HG03097 (cell line): ENCODE results near the gene FAHD2B.
A peak's percentile ranks its signal among the peaks of the same experiment; 100 is the strongest.
"Not testable (repeated sequence)": the region's sequence is repeated elsewhere in the genome, so short reads cannot be mapped to it uniquely, and the experiment has no call there.

ENCODE experiments used
- ATAC-seq: cut with Tn5 transposase; IDR thresholded peaks from one replicate; pipeline ENCODE4 v1.9.1; 2021; ENCODE audit not compliant: unreplicated experiment, low FRiP score

FAHD2B gene, protein sequence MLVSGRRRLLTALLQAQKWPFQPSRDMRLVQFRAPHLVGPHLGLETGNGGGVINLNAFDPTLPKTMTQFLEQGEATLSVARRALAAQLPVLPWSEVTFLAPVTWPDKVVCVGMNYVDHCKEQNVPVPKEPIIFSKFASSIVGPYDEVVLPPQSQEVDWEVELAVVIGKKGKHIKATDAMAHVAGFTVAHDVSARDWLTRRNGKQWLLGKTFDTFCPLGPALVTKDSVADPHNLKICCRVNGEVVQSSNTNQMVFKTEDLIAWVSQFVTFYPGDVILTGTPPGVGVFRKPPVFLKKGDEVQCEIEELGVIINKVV

DNA sequence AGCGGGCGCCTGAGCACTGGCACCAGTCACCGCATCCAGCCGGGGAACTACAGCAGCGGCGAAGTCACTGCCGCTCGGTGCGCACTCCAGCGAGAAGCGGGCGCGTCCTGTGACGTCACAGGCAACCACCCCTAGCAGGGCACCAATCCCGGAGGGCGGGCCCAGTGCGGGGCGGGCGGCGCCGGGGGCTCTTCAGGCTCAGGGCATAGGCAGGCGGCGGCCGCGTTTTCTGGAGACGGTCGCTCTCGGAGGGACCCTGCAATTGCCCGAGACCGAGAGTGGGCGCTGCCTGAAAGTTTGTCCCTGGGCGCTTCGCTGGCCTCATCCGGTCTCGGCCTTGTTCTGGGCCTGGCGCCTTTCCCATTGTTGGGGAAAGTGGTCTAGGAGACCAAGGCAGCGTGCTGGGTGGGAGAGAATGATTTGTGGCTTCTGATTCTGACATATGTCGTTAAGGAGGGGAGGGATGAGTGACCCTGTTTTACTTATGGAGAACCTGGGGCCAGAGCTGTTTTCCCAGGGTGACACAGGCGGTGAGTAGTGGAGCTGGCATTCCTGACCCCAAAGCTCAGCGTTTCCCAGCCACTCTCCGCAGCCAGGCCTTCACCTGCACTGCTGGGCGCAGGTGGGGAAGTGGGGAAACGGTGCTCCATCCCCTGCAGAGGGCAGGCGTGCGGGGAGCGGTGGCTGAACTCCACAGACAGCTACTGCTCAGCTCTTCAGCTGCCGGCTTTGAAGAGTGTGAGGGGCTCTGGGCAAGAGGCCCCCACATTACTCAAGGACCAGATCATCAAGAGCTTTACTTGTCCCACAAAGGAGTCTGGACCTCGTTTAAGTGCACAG lies at the start of gene FAHD2B:
FAHD2B (minus strand) TSS at position 111 of the 840 bp plus-strand sequence. CDS start 3,176 bp downstream, outside the sequence.
- peak; percentile 78 for ATAC-seq

DNA sequence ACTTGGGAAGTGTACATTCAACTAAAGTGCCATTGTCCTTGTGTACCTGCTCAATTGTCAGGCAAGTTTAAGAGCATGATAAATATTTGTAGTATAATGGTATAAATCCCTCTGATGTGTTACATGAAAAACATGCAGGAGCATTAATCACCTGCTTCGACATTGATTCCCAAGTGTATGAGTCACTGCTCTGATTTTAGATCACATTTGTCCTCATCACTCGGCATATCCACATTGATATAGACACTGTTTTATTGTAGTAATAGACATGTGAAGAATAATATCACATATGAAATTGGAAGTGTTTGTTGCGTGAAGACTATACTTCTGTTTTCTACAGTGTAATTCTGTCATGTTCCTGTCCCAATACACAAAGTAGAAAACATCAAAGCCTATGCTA lies 49.3 kb upstream of the FAHD2B start:
- ATAC-seq, result not testable (repeated sequence)

DNA sequence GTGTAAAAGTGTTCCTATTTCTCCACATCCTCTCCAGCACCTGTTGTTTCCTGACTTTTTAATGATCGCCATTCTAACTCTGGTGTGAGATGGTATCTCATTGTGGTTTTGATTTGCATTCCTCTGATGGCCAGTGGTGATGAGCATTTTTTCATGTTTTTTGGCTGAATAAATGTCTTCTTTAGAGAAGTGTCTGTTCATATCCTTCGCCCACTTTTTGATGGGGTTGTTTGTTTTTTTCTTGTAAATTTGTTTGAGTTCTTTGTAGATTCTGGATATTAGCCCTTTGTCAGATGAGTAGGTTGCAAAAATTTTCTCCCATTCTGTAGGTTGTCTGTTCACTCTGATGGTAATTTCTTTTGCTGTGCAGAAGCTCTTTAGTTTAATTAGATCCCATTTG lies 34.4 kb upstream of the FAHD2B start:
- ATAC-seq, result not testable (repeated sequence)

DNA sequence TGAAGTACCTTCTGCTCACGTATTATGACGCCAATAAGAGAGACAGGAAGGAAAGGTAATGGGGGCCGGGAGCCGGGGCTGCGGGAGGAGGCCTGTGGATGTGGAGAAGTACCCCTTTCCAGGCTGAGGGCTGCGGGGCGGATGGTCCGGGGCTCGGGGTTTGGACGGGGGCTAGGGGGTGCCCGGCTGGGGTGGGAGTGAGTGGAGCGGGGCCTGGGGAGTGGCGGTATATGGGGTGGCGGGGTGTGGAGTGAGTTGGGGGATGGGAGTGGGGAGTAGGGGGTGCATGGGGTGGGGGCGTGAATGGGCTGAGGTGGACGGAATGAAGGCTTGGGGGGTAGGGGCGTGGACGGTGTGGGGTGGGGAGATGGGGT lies 19.2 kb upstream of the FAHD2B start:
- not testable (repeated sequence) for ATAC-seq

DNA sequence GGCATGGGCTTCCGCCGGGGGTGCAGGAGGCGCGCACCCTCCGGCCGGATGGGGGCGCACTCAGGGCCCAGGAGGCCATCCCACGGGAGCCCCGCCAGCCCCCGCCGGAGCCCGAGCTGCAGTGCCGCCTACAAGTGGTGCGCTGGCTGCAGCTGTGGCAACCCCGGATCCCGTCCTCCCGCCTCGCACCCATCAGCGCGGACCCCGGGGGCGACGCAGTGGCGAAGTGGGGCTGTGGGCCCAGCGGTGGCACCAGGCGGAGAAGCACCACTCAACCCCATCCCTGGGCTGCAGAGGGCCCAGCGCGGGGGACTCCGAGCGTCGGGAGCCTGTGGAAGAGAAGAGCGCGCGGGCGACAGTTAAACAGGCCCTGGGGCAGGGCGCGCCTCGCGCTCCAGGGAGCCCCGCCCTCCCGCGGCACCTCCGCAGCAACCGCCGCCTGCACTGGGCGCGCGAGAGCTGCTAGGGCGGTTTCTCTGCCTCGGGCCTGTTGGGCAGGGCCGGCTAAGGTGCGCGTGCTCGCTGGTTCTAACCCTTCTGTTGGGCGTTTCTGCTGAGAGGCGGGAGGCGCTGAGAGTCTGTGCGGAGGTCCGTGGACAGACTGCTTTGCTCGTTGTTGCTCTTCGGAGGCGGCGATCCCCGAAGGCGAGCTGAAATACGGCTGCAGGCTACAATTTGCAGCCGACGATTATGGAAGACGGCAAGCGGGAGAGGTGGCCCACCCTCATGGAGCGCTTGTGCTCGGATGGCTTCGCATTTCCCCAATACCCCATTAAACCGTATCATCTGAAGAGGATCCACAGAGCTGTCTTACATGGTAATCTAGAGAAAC lies 18.6 kb upstream of the FAHD2B start, which contains the start of gene ANKRD36:
ANKRD36 (plus strand) TSS at position 104 of the 832 bp plus-strand sequence; CDS start at position 691, 587 bp downstream.
- peak; percentile 89 for ATAC-seq

DNA sequence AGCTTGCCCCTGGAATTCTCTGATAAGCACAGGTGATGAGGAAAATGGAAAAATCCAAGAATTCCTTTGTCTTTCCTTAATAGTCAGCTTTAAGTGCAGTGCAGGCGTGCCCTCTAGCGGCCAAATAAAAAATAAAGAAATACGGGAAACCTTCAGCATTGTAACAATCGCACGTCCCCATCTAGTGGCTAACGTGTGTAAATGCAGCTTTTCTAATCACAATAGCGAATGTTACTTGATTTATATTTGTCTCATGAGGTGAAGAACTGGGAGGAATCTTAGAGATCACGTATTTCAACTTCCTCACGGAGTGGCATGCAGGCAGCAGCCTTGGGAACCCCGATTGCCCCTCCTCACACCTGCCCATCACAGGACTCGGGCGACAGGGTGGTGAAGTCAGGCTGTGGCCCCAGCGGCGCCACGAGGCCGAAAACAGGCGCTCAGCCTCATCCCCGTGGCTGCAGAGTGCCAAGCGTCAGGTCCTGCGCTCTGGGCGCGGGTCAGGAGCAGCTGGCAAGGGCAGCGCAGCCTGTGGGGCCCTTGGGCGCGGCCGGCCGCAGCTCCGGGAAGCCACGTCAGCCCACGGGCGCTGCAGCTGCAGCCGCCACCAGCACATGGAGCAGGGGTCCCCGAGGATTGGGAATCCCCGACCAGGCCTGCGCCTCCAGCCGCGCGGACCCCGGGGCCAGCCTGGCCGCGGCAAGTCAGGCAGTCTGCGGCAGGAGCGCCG lies 17.8 kb upstream of the FAHD2B start:
- ATAC-seq, result peak; percentile 58

DNA sequence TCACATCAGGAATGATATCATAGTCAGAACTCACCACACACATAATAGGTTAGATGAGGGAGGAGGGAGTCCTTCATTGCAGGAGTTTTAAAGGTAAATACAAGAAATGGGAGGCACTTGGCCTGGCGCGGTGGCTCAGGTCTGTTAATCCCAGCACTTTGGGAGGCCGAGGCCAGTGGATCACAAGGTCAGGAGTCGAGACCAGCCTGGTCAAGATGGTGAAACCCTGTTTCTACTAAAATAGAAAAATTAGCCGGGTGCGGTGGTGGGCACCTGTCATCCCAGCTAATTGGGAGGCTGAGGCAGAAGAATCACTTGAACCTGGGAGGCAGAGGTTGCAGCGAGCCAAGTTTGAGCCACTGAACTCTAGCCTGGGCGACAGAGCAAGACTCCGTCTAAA lies 16.6 kb upstream of the FAHD2B start:
- not testable (repeated sequence) for ATAC-seq

DNA sequence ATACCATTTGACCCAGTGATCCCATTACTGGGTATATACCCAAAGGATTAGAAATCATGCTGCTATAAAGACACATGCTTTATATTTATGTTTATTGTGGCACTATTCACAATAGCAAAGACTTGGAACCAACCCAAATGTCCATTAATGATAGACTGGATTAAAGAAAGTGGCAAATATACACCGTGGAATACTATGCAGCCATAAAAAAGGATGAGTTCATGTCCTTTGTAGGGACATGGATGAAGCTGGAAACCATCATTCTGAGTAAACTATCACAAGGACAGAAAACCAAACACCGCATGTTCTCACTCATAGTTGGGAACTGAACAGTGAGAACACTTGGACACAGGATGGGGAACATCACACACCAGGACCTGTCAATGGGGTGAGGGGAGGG lies 12.2 kb upstream of the FAHD2B start:
- ATAC-seq, result not testable (repeated sequence)

DNA sequence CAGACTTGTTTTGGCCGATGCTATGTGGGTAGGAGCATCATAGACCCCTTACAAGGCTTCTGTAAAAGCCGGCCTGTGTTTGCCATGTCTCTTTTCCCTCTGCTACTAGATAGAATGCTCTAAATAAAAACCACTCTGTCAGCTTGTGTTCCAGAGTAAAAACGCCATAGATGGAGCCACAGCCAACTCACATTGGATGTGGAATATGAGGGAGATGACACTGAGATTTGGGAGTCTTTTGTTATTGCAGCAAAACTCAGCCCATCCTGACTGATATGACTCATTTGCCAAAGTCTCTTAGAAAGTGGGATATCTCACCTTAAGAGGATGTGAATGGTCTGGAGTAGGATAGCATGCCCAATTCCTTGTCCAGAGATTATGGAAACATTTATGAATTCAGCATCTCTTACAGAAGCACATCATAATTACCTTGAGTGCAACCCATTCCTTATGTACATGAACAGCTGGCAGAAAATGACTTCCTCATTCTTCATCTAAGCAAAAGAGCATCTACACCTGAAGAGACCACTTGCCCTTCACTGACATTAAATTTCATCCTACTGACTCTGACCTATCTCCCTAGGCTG lies 4.2 kb upstream of the FAHD2B start:
- ATAC-seq, result not testable (repeated sequence)

DNA sequence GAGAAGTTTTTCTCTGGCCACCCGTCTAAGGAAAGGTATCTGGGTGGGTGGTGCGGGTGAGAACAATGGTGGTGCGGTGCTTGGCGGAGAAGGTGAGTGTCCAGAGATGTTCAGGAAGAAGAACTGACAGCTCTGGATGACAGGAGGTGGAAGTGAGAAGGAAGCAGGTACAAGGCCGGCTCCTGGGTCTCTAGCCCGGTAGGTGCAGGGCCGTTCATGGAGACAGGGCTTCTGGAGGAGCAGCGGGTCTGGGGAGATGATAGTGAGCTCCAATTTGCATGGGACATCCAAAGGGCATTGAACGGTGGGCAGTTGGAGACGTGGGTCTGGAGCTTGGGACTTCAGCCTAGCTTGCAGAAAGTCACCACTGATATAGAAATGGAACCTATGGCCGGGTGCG lies 979 bp upstream of the FAHD2B start:
- no peak for ATAC-seq

DNA sequence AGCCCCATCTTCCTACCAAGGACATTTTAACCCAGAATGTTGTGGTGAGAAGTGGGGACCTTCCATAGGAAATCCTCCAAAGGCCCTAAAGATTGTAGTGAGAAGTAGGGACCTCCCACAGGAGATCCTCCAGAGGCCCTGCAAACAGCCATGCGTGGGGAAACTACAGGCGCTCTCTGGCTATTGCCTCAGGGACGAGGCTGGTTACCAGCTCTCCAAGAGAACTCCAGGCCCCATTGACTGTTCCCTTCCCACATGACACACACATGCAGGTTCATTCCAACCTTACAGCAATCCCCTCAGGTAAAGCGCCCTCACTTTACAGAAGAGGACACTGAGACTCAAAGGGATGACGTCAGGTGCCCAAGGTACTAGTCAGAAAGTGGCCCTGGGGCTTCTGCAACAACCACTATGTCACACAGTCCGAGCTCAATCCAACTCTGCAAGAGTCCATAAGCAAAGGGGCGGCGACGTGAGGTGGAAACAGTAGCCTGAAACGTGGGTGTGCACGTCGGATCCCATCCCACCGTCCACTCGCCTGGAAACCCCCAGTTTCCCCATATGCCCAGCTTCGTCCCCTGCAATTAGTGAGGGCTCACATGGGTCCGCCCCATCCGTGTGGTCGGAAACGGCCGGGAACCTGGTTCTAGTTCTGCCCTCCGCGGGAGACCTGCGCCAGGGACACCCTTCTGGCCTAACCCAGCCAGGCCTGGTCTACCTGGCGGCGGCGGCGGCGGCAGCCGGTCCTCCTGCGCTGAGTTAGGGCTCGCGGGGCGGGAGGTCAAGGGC lies 505 bp downstream of the FAHD2B start:
- peak; percentile 34 for ATAC-seq

DNA sequence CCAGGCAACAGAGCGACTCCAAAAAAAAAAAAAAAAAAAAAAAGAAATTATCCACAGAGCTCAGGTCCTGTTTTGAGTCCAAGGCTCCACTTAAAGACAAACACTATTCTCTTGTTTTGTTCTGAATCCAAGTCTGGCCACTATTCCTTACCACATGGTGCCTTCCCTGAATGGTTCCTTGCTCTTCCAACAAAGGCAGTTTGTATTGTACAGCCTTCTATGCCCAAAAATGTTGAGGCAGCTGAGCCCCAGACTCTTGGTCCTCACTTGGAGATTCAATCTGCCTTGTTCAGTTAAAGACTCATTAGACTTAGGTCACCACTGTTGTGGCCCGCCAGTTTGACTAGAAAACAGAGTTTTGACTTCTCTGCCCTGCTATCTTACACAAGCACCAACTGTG lies 1.7 kb downstream of the FAHD2B start:
- ATAC-seq, result not testable (repeated sequence)

DNA sequence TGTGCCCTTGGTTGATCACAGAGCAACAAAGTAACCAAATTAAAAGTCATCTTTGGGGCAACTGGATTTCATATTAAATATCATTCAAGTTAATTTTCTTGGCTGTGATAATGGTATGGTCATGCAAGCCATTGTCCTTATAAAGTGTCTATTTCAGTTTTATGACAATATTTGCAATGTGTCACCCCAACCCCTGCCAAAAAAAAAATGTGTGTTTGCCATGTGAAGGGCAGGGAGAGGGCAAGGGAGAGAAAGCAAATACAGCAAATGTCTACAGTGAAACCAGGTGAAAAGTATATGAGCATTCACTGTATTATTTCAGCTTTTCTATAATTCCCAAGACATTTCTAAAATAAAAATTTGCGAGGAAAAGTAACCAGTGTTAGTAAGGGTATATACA lies 6.0 kb downstream of the FAHD2B start:
- ATAC-seq, result not testable (repeated sequence)

DNA sequence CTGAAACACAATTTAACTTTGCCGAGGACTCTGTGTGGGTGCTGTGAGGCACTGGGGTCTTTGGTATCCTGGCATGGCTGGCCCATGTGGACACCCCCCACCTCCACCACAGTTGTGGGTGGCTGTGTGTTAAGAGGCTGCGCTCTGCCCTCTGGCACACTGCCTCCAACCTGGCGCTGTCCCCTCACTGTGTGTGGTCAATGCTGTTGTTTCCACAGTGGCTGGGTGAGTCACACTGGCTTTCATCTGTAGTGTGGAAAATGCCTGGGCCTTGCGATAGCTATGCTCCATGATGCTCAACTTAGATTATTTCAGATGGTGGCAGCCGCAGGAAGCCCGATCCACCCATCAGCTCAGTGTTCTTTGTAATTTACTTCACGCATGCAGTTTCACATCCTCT lies 9.6 kb downstream of the FAHD2B start:
- not testable (repeated sequence) for ATAC-seq

DNA sequence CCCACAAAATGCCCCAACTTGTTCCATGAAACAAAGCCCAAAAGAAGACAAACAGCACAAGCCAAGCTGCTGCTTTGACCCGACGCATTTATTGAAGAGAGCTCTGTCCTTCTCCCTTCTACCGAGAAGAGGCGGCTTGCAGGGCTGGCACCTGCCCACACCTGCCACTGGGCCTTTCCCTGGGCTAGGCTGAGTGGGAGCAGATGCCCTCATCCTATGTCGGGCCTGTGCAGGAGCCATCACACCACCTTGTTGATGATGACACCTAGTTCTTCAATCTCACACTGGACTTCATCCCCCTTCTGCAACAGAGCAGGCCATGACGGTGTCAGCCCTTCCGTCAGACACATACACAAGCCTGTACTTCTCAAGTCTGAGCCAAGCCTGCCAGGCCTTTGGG lies 11.2 kb downstream of the FAHD2B start:
- ATAC-seq, result not testable (repeated sequence)

DNA sequence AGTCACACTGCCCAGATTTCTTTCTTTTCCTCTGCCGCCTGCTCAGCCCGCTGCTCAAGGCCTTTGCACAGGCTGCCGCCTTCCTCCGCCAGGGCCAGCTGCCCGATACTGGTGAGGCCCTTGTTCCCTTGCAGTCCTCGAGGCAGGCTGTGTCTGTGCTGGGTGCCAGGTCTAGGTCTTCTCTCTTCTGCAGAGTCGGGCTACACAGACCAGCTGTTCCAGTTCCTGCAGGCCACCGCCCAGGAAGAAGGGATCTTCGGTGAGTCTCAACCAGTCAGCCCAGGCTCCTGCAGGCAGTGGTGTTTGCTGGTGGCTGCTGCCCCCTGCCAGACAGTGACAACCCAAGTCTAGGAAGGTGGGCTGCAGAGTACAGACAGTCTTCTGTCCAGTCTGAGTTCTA lies 12.5 kb downstream of the FAHD2B start:
- not testable (repeated sequence) for ATAC-seq

DNA sequence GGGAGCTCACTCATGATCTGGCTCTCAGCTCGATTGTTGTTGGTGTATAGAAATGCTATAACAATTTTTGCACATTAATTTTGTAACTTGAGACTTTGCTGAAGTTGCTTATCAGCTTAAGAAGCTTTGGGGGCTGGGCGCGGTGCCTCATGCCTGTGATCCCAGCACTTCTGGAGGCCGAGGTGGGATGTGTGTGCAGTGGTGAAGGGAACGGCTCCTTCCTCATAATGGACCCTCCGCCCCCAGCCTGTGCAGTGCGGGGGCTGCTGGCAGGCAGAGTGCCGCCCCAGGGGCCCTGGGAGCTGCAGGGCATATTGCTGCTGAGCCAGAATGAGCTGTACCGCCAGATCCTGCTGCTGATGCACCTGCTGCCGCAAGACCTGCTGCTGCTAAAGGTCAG lies 13.8 kb downstream of the FAHD2B start:
- ATAC-seq, result not testable (repeated sequence)

DNA sequence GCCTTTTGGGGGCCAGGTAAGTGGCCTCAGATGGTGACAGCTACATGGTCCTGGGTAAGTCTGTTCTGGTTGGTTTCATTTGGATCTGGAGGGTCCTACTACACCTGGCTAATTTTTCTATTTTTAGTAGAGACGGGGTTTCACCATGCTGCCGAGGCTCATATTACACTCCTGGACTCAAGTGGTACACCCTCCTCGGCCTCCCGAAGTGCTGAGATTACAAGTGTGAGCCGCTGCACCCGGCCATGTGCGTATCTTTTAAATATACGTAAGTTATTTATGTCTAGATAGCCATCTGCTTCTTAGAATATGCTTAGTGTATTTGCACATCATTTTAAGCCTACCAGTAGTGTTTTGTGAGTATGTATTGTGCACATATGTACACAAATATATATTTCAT lies 17.5 kb downstream of the FAHD2B start:
- ATAC-seq, result not testable (repeated sequence)

DNA sequence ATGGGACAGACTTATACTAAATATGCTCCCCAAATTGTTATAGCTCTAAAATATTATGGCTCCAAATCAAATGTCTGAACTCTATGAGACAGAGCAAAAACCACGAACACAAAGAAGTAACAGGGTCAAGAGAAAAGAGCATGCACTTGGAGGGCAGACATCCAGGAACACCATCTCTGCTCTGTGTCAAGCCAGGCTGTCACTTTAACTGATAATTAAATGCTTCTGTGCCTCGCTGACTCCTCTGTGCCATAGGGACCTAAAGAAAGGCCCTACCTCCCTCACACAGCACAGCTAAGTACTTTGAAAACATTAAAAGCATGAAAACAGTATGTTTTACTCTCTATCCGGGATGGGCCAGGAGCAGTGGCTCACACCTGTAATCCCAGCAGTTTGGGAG lies 23.8 kb downstream of the FAHD2B start:
- ATAC-seq, result not testable (repeated sequence)
